GM18951 (cell line): ENCODE results near the gene NAV1.

Experiments used
- POLR2A ChIP-seq: IDR thresholded peaks from 4 replicates; pipeline ENCODE4 v1.6.1; 2011; ENCODE audit warnings: mild to moderate bottlenecking; ENCODE audit not compliant: insufficient read length, insufficient read depth; ENCODE audit errors: extremely low read depth
- in situ Hi-C: fragments of 300-500 bp; cut with MboI; formaldehyde crosslinking; loops from one replicate; pipeline ENCODE4 v1.12.0; 2022; ENCODE audit warnings: low sequenced_read_pairs, mixed read lengths, inconsistent platforms; ENCODE audit not compliant: unreplicated experiment

NAV1 gene

DNA sequence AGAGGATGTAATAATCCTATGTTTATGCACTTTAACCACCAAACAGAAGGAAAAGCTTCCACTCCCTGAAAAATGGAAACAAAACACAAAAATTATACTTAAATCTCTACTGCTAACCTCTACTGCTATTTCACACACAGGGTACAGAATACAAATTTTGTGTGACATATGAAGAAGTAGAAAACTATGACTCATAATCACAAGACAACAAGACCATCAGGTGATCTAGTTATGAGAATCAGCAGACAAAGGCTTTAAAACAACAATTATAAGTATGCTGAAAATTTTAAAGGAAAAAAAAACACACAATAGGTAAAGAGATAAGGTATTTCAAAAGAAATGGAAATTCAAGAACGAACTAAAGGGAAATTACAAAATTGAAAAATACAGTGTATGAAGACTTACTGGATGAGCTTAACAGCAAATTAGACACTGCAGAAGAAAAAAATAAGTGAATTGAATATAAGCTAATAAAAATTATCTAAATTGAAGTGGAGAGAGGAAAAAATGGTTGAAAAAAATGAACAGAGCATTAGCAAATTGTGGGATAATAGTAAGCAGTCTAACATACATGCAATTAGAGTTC, 13.6 kb upstream of the NAV1 start:
- no peak for TF ChIP-seq POLR2A

DNA sequence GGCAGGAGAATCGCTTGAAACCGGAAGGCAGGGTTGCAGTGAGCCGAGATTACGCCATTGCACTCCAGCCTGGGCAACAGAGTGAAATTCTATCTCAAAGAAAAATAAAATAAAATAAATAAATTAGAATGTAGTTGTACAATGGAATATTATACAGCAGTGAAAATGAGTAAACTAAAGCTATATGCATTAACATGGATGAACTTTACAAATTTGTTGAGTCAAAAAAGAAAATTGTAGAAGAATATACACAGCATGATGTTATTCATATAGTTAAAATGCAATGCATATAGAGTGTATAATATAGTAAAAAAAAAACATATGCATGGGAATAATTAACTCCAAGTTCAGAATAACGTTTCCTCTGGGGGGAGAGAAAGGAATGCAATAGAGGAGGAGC, 11.0 kb upstream of the NAV1 start:
- in situ Hi-C loops = no loop called here
- TF ChIP-seq POLR2A = no peak

More for the DNA sequence above, 13.6 kb upstream of the NAV1 start:
- in situ Hi-C loops = no loop called here

DNA sequence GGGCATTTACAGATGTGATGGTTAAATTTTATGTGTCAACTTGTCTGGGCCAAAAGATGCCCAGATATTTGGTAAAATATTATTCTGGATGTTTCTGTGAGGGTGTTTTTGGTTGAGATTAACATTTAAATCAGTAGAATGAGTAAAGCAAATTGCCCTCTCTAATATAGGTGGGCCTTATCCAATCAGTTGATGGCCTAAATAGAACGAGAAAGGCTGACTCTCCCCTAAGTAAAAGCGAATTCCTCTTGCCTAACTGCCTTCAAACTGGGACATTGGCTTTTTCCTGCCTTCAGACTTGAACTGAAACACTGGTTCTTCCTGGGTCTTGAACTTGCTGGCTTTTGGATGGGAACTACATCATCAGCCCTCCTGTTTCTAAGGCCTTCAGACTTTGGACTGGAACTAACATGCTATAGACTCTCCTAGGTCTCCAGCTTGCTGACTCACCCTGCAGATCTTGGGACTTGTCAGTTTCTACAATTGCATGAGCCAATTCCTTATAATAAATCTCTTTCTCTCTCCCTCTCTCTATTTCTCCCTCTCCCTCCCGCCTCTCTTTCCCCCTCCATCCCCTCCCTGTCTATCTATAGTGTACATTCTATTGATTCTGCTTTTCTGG, 10.2 kb upstream of the NAV1 start:
- in situ Hi-C loops = no loop called here

GRCh38 chr1:201530741-201531531, 8.0 kb upstream of the NAV1 start:
- in situ Hi-C loops = no loop called here
- no peak for TF ChIP-seq POLR2A

More for the DNA sequence above, 10.2 kb upstream of the NAV1 start:
- TF ChIP-seq POLR2A = no peak

- no peak for TF ChIP-seq POLR2A
- in situ Hi-C loops = no loop called here
Measured at GRCh38 chr1:201531551-201532425, 7.1 kb upstream of the NAV1 start.

GRCh38 chr1:201533836-201534235, 5.1 kb upstream of the NAV1 start:
- no peak for TF ChIP-seq POLR2A

GRCh38 chr1:201535046-201535918, 3.6 kb upstream of the NAV1 start:
- TF ChIP-seq POLR2A = no peak

More at GRCh38 chr1:201533836-201534235, 5.1 kb upstream of the NAV1 start:
- in situ Hi-C loops = no loop called here

DNA sequence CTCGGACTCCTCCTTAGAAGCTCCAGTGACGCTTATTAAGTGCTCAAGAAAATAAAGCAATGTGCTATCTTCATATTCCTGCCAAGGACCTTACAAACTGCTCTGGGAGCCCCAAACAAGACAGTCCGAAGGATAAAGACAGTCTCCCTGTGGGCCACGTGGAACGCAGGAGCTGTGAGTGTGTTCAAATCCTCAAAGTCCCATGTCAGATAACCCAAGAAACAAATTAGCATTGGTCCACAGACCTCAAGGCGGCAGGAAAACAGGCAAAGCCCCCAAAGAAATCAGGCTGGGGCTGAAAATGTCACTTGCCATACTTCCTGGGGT, 3.0 kb upstream of the NAV1 start:
- in situ Hi-C loops = no loop called here

More at GRCh38 chr1:201535046-201535918, 3.6 kb upstream of the NAV1 start:
- in situ Hi-C loops = no loop called here

DNA sequence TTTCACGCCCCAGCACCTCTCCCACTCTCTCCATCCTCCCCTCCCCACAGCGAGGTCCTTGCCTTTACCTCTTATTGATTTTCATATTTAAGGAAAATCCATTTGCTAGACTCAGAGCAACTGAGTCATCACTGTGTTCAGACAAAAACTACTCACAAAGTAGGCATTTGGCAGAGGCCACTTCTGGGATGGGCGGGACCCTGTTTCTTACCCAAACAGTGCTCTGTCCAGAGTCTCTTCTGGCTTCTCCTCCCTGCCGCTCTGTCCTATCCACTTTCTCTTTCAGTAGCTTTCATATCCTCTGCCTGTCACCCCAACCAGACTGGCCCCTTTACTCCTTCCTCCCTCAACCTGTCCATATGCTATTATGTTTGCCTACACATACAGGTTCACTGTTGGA, 2.4 kb upstream of the NAV1 start:
- no peak for TF ChIP-seq POLR2A
- in situ Hi-C loops = no loop called here

More for the DNA sequence above, 3.0 kb upstream of the NAV1 start:
- no peak for TF ChIP-seq POLR2A

DNA sequence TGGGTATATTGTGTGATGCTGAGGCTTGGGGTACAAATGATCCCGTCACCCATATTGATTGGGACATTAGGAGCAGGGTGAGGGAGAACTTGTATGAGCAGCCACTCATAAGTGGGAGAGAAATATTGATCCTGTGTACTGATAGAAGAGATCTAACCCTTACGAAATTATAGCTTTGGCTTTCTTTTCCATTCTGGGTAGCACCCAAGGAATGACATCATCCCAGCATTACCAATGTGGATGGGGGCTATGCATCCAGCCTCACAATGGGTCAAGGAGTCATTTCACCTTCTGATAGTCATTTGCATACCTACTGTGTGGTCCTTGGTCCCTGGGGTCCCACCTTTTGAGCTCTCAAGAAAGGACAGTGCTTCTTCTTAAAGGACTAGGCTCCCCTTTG, 1.9 kb upstream of the NAV1 start:
- in situ Hi-C loops = no loop called here
- TF ChIP-seq POLR2A = no peak

DNA sequence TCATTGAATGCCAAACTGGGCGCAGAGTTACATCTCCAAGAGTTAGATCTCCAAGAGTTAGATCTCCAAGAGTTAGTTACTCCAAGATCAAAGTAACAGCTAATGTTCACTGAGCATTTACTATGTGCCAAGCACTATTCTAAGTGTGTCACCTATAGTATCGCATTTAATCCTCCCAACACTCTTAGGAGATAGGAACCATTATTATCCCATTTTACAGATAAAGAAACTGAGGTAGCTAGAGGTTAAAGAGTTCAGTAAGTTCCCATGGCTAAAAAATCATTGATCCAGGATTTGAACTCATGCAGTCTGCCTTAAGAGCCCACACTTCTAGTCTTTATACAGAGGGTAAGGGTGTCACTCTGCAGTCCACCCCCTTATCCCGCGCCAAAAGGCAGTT, 1.5 kb upstream of the NAV1 start:
- no peak for TF ChIP-seq POLR2A
- in situ Hi-C loops = no loop called here

GRCh38 chr1:201537891-201538611, 876 bp upstream of the NAV1 start:
- TF ChIP-seq POLR2A = no peak
- in situ Hi-C loops = no loop called here
